Adrenal gland (tissue), 5 donors: ENCODE data around the gene CBS.
"Not testable (repeated sequence)": the region's sequence is repeated elsewhere in the genome, so short reads cannot be mapped to it uniquely, and the experiment has no call there.

ENCODE experiments used
- POLR2A ChIP-seq, 2 donors: fragments of 450-650 bp; IDR thresholded peaks; one replicate each; pipeline ENCODE4 v1.6.1; 2017; ENCODE audit warnings: antibody characterized with exemption in 2 of 2, mild to moderate bottlenecking in 2 of 2, moderate library complexity in 1 of 2
- TF ChIP-seq, protein P1 (sequence below), 6 experiments: fragments of 450-650 bp in 4 of 6; fragments of 200-600 bp in 2 of 6; sonication (generic) in 1 of 6; IDR thresholded peaks; 1 replicate in 5 of 6; 2 replicates in 1 of 6; pipeline versions ENCODE4 v1.5.1 to v1.8.0; 2016 to 2021; ENCODE audit warnings: antibody characterized with exemption in 6 of 6, mild to moderate bottlenecking in 2 of 6, moderate library complexity in 1 of 6
- donor health status: DM: no; HTN: no; CAD: no.

DNA sequence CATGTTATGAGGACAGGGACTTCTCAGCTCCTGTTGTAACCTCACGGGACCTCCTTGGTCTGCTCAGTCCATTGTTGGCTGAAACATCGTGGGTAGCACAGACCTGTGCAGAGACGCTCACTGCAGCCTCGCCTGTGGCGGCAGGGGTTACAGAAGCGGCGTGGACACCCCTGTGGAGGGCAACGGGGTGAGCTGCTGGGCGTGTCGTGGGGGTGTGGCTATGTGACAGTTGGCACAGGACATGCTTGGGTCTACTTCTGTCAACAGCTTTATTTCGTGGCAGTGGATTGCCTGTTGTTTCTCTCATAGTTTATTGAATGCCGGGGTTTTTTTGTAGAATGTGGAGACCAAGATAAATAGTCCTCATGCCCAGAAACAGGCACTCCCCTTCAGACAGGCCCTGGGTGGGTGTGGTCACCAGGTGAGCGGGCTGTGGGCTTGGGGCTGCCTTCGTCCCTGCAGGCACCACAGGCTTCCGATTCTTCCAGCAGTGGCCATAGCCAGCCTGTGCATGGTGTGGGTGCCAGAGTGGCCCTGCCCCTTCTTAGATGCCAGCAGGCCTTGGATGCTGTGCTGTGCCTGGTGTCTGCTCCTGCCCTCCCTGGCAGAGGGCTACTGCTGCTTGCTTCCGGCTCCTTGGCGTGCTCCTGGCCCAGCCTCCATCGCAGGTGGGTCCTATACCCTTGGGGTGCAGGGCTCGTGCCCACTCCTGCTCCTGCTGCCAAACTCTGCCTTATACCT, 37.5 kb downstream of the CBS start:
- TF ChIP-seq, protein P1, sequence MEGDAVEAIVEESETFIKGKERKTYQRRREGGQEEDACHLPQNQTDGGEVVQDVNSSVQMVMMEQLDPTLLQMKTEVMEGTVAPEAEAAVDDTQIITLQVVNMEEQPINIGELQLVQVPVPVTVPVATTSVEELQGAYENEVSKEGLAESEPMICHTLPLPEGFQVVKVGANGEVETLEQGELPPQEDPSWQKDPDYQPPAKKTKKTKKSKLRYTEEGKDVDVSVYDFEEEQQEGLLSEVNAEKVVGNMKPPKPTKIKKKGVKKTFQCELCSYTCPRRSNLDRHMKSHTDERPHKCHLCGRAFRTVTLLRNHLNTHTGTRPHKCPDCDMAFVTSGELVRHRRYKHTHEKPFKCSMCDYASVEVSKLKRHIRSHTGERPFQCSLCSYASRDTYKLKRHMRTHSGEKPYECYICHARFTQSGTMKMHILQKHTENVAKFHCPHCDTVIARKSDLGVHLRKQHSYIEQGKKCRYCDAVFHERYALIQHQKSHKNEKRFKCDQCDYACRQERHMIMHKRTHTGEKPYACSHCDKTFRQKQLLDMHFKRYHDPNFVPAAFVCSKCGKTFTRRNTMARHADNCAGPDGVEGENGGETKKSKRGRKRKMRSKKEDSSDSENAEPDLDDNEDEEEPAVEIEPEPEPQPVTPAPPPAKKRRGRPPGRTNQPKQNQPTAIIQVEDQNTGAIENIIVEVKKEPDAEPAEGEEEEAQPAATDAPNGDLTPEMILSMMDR (IDR thresholded peaks at IDR 0.05): not testable (repeated sequence)
- not testable (repeated sequence) for TF ChIP-seq POLR2A (IDR thresholded peaks at IDR 0.05)
